LNCaP clone FGC (cell line): ENCODE measurements around the gene GADD45B.
A peak's percentile ranks its signal among the peaks of the same experiment; 100 is the strongest.

Source experiments
- DNase-seq: peaks from one replicate; pipeline ENCODE4 v3.0.0-alpha.2; 2011; ENCODE audit warnings: low read depth
- H3K4me3 ChIP-seq: 2 replicates; pipeline ENCODE4 v1.5.1; 2011; ENCODE audit warnings: mild to moderate bottlenecking, low read depth, low read length, control low read depth
- TF ChIP-seq, protein P1 (sequence below): IDR thresholded peaks from 2 replicates; pipeline ENCODE4 v1.5.1; 2012; ENCODE audit warnings: mild to moderate bottlenecking; ENCODE audit not compliant: control insufficient read depth, insufficient read depth; ENCODE audit errors: extremely low read depth

GADD45B gene

DNA sequence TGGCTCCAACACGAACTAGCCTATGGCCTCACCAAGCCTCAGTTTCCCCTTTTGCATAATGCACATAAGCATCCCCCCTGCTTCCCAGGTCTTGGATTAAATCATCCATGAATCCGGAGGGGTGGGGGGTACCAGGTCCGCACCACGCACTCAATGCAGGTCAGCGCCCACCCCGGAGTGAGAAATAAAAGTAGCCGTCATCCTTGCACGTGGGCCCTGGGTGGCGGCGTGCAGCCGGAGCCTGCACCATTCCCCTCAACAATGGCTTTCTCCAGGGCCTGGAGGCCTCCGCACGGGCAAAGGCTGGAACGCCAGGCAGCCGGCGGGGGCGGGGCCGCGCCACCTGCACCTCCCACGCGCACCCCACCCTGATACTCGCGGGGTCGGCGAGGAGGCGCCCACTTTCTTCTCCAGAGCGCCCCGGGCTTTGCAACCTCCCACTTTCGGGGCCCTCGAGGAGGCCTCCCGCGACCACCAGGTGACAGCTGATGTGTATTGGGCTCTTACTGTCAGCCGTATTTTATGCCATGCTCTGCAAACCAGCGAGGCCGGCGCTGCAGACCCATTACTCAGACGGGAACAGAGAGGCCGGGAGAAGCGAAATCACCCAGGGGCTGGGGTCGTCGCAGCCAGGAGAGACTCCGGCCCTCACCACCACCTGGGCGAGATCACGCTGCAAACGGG lies 767 bp upstream of the GADD45B start:
- no peak for DNase-seq
- peak overlapping the region; percentile 90 for H3K4me3 ChIP-seq
- TF ChIP-seq, protein P1, sequence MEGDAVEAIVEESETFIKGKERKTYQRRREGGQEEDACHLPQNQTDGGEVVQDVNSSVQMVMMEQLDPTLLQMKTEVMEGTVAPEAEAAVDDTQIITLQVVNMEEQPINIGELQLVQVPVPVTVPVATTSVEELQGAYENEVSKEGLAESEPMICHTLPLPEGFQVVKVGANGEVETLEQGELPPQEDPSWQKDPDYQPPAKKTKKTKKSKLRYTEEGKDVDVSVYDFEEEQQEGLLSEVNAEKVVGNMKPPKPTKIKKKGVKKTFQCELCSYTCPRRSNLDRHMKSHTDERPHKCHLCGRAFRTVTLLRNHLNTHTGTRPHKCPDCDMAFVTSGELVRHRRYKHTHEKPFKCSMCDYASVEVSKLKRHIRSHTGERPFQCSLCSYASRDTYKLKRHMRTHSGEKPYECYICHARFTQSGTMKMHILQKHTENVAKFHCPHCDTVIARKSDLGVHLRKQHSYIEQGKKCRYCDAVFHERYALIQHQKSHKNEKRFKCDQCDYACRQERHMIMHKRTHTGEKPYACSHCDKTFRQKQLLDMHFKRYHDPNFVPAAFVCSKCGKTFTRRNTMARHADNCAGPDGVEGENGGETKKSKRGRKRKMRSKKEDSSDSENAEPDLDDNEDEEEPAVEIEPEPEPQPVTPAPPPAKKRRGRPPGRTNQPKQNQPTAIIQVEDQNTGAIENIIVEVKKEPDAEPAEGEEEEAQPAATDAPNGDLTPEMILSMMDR, result no peak

DNA sequence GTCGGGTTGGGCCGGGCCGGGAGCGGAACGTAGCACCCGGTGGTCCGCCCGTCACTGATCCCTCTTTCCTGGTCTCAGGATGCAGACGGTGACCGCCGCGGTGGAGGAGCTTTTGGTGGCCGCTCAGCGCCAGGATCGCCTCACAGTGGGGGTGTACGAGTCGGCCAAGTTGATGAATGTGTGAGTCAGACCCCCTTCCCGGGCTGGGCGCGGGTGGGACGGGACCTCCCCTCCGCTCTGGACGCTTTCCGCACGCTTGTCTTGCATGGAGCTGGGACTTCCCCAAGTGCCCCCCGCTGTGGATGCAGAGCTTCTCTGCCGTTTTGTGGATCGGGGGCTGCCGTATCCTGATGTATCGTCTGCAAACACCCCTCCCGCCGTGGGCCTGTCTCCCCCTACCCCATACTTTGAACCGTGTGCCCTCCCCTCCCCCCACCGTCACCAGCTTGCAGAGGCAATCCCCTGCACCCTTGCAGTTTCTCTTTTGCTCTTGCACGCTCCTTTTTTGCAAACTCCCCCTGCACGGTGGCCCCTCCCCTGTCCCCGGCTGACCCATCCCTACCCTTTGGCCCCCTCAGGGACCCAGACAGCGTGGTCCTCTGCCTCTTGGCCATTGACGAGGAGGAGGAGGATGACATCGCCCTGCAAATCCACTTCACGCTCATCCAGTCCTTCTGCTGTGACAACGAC lies 669 bp downstream of the GADD45B start:
- TF ChIP-seq, protein P1, result no peak
- peak overlapping the region; percentile 90 for H3K4me3 ChIP-seq
- DNase-seq, result no peak

DNA sequence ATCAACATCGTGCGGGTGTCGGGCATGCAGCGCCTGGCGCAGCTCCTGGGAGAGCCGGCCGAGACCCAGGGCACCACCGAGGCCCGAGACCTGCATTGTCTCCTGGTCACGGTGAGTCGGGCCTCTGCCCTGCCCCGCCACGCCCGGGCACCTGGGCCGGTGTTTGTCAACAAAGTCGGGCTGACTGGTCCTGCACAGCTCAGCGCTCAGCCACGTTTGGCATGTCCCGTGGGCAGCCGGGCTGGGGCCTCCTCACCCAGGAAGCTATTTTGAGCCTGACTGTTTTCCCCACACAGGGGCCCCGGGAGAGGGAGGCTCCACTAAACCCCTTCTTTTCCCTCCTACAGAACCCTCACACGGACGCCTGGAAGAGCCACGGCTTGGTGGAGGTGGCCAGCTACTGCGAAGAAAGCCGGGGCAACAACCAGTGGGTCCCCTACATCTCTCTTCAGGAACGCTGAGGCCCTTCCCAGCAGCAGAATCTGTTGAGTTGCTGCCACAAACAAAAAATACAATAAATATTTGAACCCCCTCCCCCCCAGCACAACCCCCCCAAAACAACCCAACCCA lies 1.3 kb downstream of the GADD45B start:
- H3K4me3 ChIP-seq, result peak overlapping the region; percentile 90
- no peak for DNase-seq
- TF ChIP-seq, protein P1, result no peak

DNA sequence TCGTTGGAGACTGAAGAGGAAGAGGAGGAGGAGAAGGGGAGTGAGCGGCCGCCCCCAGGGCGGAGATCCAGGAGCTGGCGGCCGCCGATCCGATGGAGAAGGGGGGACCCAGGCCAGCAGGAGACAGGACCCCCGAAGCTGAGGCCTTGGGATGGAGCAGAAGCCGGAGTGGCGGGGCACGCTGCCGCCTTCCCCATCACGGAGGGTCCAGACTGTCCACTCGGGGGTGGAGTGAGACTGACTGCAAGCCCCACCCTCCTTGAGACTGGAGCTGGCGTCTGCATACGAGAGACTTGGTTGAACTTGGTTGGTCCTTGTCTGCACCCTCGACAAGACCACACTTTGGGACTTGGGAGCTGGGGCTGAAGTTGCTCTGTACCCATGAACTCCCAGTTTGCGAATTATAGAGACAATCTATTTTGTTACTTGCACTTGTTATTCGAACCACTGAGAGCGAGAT lies 1.8 kb downstream of the GADD45B start:
- DNase-seq, result no peak
- H3K4me3 ChIP-seq, result peak overlapping the region; percentile 90
- TF ChIP-seq, protein P1, result no peak

DNA sequence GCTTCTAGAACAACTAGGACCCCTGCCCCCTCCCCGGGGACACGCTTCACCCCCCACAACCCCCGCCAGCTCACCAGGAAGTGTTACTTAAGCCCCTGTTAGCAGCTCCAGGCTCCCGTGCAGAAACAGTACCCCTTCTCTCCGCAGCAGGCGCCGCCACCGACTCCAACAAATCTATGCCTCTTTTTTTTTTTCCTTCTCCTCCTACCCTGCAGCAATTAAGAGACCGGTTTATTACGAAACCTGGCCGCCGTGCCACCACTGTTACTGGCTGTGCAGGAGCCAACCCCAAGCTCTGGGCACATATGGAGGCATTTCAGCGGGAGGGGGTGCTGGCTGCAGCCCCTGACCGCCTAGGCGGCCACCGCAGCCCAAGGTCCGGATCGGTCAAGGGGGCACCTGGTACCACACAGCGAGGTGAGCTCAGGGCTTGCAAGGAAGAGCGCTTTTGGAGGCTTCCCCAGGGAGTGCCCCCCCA lies 2.4 kb downstream of the GADD45B start:
- peak; percentile 74 for DNase-seq
- peak overlapping the region; percentile 90 for H3K4me3 ChIP-seq

DNA sequence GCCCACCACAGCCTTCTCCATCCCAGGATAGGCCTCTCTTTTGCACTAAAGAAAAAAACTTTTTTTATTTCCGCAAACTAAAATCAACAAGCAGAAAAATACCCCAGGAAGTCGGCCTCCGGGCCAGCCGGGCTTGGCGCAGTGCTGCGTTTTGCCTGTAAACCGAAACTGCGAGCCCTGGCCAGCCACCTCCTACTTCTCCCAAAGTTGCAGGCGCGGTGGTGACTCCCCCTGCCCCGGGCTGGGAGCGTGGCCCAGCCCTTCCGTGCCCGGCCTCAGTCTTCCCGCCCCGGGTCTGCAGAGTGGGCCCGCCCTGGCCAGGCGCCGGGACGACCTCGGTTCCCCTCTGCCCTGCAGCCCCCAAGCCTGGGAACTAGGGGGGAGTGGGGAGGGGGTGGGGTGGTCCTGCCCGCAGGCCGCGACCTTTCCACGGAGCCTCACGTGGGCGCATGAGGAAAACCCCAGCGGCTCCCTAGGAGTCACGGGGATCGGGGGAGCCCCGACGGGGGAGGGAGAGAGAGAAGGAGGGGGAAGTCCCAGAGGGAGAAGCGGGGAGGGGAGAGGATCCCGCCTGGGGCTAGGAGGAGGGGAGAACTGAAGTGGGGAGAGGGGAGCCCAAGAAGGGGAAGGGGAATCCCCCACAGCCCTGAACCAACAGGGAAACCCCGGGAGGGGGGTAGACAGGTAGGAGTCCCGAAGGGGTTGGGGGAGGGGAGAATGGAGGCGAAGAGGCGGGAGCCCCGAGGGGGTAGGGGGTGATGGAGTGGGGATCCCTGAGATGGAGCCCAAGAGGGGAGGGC lies 3.0 kb downstream of the GADD45B start:
- DNase-seq, result no peak
- H3K4me3 ChIP-seq, result peak overlapping the region; percentile 90
- TF ChIP-seq, protein P1, result no peak

More for the DNA sequence above, 2.4 kb downstream of the GADD45B start:
- TF ChIP-seq, protein P1, result peak; percentile 9; the same call in 1 of the 2 replicates
